Dermis blood vessel endothelial cell (primary cell): ENCODE data around the gene ATP2B1. TPM values are rescaled to one million over a fixed set of nuclear protein-coding genes. Genes with fewer than 3 reads are reported as not detected.

ENCODE experiments used
- total RNA-seq: library from RNA; depleted of rRNA; stranded (reverse); fragments of >200 nt; gene quantifications from 2 replicates; pipeline ENCODE4 v1.2.3, GENCODE V29; 2014

Gene ATP2B1
- total RNA-seq, 1 donor from 2014 or later: 51.6 TPM

Other genes with a start within 250 kb of the ATP2B1 start
- gene GALNT4, start 184.0 kb downstream of the ATP2B1 start, total RNA-seq: 18.5 and 19.3 TPM in 2 replicates
- 17.9 and 25.2 TPM in 2 replicates for gene POC1B, start 182.8 kb downstream of the ATP2B1 start, total RNA-seq